NCI-H2227 (cell line): ENCODE results near the gene LIN52.

Experiments used
- DNase-seq: peaks from one replicate; lab custom pipeline; 2025; ENCODE audit not compliant: unreplicated experiment; lab: John Stamatoyannopoulos, UW

The LIN52 gene, protein sequence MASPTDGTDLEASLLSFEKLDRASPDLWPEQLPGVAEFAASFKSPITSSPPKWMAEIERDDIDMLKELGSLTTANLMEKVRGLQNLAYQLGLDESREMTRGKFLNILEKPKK

DNA sequence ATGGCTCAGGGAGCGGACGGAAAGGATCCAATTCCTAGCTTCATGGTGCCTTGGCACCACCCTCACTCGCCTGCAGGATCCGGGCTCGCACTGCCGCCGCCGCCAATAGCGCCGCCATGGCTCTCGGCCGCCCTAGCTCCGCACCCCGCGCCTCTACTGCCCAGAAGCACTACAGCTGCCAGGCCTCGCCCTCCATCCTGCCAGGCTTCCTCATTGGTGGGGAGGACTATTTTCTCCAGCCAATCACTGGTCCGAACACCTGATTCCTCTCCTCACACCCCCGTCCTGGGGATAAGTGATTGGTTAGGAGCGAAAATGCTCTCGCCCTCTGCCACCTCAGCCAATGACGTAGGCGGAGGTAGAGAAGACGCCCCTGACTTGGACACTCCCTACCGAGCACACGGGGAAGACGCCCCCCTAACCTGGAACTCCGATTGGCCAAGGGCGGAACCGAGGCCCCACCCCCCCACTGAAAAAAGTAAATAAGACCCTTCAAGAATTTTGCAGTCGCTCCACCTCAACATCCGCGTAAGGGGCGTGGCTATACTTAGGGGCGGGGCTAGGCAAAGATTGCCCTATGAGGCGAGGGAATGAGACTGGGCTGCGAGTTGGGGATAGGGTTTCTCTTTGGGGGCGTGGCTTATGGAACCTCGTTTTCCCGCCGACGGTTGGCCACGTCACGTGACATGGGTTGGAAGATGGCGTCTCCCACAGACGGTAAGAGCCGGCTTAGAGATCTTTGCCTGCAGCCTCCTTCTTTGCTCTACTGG, at the start of gene LIN52, which contains the start of gene ALDH6A1:
LIN52 (plus strand) TSS at position 680 of the 770 bp plus-strand sequence; CDS start at position 699, 19 bp downstream.
ALDH6A1 (minus strand) TSS at position 177 of the 770 bp plus-strand sequence; CDS start at position 118, 59 bp downstream.
- DNase-seq = peak; percentile 100

- no peak for DNase-seq
These were observed 49.2 kb upstream of the LIN52 start for GRCh38 chr14:74035556-74035955.

- DNase-seq = peak; percentile 68
These were observed 46.5 kb upstream of the LIN52 start for GRCh38 chr14:74038020-74038859.

DNA sequence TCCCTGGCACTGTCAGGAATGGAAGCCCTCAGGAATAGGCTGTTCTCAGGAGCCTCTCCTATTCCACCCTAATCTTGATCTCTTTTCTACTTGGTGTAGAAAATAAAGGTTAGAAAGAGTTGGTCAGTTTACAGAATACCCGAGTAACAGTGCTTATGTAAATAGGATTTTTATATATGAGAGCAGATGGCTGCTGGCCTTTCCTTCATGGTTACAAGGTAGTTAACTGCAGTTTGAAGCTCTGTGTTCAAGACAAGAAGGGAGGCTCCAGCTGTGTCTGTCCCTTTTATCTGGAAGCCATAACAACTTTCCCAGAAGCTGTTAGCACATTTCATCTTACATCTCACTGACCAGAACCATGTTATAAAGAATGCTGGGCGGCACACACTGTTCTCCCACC, 42.5 kb upstream of the LIN52 start:
- DNase-seq = no peak

DNA sequence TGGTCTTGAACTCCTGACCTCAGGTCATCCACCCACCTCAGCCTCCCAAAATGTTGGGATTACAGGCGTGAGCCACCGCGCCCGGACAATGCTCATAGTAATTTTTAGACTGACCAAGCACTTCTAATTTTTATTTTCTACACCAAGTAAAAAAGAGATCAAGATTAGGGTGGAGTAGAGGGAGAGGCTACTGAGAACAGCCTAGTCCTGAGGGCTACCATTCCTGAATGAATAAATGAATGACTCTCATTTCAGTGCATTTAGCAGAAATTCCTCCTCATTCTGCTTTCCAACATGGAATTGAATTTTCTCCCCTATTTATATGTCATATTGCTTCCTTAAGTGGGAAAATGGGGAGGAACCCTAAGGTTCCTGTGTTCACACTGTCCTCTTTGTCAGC, 39.2 kb upstream of the LIN52 start:
- no peak for DNase-seq

GRCh38 chr14:74048281-74048680, 36.5 kb upstream of the LIN52 start:
- DNase-seq = no peak

DNA sequence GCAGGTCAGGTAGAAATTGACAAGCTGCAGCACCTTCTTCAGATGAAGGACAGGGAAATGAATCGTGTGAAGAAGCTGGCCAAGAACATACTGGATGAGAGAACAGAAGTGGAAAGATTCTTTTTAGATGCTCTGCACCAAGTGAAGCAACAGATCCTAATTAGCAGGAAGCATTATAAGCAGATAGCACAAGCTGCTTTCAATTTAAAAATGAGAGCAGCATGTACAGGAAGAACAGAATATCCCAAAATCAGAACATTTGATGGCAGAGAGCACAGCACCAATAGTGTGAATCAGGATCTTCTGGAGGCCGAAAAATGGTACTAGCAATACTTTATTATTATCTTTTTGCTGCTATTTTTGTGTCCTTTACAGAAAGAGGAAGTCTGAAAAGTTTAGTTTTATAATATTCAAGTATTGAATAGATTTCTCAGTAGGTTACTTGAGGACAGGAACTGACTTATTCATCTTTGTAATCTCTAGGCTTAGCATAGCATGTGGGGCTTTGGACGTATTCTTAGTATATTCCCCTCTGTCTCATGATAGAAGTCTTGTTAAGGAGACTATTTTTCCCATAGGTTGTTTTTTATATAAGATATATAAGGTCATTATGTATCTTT, 34.8 kb upstream of the LIN52 start:
- DNase-seq = no peak

GRCh38 chr14:74062809-74063150, 22.0 kb upstream of the LIN52 start:
- DNase-seq = no peak

- no peak for DNase-seq
These were observed 20.3 kb upstream of the LIN52 start for GRCh38 chr14:74064426-74064825.

GRCh38 chr14:74064883-74065282, 19.9 kb upstream of the LIN52 start:
- no peak for DNase-seq

DNA sequence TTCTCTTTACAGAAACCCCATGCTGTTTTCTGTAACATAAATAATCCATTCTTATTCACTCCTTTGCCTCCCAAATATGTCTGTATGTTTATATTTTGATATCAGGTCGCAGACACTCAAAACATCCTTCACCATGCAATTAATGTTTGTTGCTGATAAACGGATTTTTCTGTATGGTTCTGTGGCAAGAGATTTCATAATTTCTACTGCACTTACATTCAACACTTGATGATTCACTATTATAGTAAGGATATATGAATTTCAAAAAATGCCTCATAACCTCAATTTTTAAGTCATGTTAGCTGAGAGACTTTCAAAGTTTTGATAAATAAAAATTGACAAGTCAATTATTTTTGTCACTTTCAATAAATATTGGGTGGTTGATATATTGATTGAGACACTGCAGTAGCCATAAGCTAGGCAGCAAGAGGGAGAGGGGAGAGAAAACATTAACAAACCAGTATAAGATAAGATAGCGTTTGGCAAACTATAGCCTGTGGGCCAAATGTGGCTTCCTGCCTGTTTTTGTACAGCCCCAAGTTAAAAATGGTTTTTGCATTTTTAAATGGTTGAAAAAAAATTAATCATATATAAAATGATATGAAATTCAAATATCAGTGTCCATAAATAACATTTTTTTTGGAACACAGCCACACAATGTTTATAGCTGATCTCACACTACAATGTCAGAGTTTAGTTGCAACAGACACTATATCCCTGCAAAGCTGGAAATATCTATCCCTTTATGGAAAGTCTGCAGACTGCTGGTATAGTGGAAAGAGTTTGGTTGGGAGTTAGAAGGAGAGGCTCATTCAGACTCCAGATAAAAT, 18.8 kb upstream of the LIN52 start:
- DNase-seq = no peak

GRCh38 chr14:74077401-74077800, 7.4 kb upstream of the LIN52 start:
- no peak for DNase-seq

DNA sequence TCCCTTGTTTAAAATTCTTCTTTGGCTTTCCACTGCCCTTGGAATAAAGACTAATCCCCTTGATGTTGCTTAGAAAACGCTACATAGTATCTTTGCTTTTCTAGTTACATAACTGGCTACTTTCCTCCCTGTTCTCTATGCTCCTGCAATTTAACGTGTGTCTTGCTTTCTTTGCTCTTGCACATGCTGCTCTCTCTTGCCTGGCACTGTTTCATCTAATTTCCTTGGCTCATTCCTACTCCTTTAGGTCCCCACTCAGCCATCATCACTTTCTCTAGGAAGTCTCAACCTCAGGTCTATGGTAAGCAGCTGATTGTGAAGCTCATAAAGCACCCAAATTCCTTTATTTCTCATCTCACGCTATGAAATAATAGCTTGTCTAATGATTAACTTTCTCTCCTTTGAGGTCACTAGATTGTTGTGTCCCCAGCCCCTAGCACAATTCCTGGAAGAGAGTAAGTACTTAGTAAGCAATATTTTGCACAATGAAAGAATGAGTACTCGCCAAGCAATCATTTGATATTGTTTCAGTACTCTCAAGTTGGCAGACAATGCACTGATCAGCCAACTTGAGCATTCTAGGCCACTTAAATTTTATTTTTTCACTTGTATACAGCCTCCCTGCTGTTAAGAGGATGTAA, 3.8 kb upstream of the LIN52 start:
- DNase-seq = no peak

GRCh38 chr14:74081491-74081890, 3.3 kb upstream of the LIN52 start:
- DNase-seq = no peak

- no peak for DNase-seq
These were observed 1.6 kb upstream of the LIN52 start for GRCh38 chr14:74083161-74083560.

DNA sequence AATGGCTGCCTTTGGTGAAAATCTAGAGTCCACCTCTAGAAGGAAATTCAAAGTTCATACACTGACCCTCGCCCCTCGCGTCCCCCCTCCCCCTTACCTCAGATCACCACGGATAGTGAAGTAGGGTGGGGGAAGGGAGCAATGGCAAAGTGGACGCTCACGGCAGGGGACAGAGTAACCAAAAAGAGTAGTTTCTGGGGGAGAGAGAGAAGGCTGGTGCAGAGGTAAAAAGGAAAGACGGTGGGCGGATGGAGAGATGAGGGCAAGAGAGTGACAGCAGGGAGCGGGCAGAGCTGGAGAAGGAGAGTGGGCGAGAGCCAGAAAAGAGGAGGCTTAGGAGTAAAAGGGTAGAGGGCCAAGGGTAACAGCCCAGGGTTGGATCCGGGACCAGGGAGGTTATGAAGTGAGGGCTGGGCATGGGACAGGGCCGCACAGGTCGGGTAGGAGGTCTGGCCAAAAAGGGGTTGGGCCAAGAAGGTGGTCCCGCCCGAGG, 926 bp upstream of the LIN52 start:
- no peak for DNase-seq

DNA sequence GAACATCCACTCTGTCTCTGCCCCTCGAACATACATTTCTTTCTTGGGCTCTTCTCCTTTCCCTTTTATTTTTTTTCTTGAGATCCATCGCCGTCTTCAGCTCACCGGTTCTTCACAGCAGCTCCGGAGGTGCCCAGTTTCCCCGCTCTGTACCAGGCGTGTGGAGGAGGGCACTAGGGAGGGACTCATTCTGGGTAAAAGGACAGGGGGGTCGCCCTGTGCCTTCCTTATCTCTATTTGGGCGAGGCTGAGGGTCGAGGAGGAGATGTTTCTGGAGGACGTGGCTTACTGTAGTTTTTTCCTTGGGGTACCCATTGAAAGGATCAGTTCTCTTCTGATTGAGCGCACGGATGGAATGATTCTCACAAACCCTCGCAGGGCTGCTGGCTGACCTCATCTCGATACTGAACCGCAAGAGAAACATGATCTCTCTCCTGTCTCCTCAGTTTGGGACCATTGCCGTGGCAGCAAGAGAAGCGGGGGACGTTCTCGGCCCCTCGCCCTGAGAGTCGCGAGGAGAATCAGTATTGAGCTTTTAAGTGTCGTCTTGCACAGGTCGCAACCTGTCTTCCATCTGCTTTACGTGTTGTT, 386 bp downstream of the LIN52 start:
- DNase-seq = no peak

- DNase-seq = no peak
These were observed 1.1 kb downstream of the LIN52 start for GRCh38 chr14:74085828-74086227.

DNA sequence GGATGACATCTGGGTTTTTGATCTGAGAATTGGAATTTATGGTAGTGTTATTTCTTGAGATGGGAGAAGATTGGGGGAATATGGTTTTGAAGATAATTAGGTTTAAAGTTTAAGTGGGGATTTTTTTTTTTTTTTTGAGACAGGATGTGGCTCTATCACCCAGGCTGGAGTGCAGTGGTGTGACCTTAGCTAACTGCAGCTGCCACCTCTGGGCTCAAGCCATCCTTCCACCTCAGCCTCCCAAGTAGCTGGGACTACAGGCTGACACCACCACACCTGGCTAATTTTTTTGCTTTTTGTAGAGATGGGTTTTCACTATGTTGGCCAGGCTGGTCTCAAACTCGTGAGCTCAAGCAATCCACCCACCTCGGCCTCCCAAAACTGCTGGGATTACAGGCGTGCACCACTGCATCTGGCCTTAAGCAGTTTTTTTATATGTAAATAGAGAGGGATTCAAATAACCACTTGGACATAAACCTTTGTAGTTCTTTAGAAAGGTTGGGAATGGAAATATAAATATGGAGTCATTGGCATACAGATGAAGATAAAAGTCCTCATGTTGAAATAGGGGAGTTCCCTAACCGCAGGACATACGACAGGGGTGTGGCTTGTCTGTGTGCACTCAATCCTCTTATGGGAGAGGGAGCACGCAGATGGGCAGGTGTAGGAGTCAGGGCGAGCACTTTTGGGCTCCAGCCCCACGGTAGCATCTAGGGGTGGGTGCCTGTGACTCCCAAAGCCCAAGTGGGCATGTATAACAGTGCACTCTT, 4.7 kb downstream of the LIN52 start:
- no peak for DNase-seq
